Gastrocnemius medialis (tissue), 4 donors: ENCODE data around the gene RSPH9.

Experiments
- CTCF ChIP-seq, 5 experiments: fragments of 450-650 bp in 3 of 5; fragments of 200-600 bp in 2 of 5; sonication (generic) in 2 of 5; IDR thresholded peaks in 4 of 5; conservative IDR thresholded peaks in 1 of 5; 1 replicate in 4 of 5; 2 replicates in 1 of 5; pipeline ENCODE4 v1.5.1; 2016 to 2019; ENCODE audit warnings: antibody characterized with exemption in 5 of 5, mild to moderate bottlenecking in 3 of 5, moderate library complexity in 3 of 5
- POLR2A ChIP-seq, 2 donors: fragments of 450-650 bp; IDR thresholded peaks; one replicate each; pipeline ENCODE4 v1.6.1; 2017; ENCODE audit warnings: antibody characterized with exemption in 2 of 2, mild to moderate bottlenecking in 2 of 2, moderate library complexity in 2 of 2

- TF ChIP-seq CTCF (IDR thresholded peaks at IDR 0.05 in 4 of 5, conservative IDR thresholded peaks at IDR 0.05 in 1 of 5) (no peak), POLR2A (IDR thresholded peaks at IDR 0.05) (no peak)
Observed at GRCh38 chr6:43621078-43621835, 23.6 kb upstream of the RSPH9 start.
